HS-27A (cell line): ENCODE data around the gene KRTAP10-7.
"Not testable (repeated sequence)": the region's sequence is repeated elsewhere in the genome, so short reads cannot be mapped to it uniquely, and the experiment has no call there.

Source experiments
- DNase-seq: peaks from one replicate; pipeline ENCODE4 v3.0.0-alpha.2; 2012; ENCODE audit warnings: low read depth, missing footprints

Gene KRTAP10-7, protein sequence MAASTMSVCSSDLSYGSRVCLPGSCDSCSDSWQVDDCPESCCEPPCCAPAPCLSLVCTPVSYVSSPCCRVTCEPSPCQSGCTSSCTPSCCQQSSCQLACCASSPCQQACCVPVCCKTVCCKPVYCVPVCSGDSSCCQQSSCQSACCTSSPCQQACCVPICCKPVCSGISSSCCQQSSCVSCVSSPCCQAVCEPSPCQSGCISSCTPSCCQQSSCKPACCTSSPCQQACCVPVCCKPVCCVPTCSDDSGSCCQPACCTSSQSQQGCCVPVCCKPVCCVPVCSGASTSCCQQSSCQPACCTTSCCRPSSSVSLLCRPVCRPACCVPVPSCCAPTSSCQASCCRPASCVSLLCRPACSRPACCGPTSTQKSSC

DNA sequence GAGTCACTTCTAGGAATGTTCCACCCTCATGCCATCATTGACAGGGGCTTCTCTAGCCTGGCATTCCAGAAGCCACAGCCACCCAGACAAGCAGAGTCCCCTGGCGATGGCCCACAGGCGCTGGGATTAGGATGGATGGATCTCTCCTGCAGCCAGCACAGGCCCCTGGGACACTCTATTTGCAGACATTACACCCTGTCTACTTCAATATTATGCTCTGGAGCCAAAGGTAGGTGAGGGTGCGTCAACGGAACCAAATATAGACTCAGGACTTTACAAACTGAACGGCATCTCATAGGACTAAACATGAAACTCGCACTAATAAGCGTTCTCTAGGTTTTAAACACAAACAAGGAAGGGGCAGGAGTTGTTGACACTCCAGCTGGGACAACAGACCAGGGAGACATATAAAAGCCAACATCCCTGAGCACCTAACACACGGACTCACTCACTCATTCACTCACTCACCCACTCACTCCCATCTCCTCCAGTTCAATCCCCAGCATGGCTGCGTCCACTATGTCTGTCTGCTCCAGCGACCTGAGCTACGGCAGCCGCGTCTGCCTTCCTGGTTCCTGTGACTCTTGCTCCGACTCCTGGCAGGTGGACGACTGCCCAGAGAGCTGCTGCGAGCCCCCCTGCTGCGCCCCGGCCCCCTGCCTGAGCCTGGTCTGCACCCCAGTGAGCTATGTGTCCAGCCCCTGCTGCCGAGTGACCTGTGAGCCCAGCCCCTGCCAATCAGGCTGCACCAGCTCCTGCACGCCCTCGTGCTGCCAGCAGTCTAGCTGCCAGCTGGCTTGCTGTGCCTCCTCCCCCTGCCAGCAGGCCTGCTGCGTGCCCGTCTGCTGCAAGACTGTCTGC lies at the start of gene KRTAP10-7:
TSS of gene KRTAP10-7 (plus strand) at position 480 of the 861 bp plus-strand sequence. CDS start at position 505, 25 bp downstream.
- DNase-seq, result not testable (repeated sequence)

DNA sequence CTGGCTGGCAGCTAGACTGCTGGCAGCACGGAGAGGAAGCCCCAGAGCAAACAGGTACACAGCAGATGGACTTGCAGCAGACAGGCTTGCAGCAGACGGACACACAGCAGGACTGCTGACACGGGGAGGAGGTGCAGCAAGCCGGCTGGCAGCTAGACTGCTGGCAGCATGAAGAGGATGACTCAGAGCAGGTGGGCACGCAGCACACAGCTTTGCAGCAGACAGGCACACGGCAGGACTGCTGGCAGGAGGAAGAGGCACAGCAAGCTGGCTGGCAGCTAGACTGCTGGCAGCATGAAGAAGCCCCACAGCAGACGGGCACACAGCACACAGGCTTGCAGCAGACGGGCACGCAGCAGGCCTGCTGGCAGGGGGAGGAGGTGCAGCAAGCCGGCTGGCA lies 49.6 kb upstream of the KRTAP10-7 start:
- no peak for DNase-seq

DNA sequence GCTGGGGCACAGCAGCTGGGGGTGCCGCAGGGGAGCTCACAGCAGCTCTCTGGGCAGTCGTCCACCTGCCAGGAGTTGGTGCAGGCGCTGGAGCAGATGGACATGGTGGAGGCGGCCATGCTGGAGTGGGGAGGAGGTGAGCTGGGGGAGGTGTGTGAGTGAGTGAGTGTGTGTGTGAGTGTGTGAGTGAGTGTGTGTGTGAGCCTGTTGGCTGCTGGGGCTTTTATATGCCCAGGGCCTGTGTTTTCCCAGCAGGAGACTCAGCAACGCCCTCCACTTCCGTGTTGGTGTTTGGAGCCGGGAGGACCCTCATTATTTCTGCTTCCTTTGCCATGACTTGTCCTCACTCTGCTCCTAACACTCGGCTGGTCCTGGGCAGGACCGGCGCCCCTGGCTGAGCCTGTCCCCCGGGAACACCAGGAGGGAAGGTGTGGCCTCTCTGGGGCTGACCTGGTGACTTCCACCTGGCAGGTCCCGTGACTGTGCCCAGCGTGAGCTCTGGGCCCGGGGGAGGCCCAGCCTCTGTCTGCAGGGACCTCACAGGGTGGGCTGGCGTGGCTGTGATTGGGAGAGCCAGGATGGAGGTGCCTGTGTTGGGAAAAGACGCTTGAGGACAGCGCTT lies 48.9 kb upstream of the KRTAP10-7 start, which contains the start of gene KRTAP10-2:
TSS of gene KRTAP10-2 (minus strand) at position 166 of the 622 bp plus-strand sequence. CDS start at position 119, 47 bp downstream.
- DNase-seq, result no peak

DNA sequence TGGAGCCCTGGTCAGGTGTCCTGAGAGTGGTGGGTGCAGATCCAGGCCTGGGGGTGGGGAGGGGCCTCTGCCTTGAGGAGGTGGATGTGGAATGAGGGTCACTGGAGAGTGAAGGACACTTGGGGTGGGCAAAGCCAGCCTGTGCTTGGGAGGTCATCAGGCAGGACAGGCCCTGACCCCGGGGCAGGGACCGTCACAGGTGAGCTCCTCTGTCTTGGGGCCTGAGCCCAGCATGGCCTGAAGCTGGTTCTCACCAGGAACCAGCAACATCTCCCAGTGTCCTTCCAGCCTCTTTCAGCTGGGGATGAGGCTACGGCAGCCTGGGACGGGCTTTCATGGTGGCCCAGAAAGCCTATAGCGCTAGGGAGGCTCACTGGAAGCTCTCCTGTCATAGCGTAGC lies 48.3 kb upstream of the KRTAP10-7 start:
- DNase-seq, result no peak

DNA sequence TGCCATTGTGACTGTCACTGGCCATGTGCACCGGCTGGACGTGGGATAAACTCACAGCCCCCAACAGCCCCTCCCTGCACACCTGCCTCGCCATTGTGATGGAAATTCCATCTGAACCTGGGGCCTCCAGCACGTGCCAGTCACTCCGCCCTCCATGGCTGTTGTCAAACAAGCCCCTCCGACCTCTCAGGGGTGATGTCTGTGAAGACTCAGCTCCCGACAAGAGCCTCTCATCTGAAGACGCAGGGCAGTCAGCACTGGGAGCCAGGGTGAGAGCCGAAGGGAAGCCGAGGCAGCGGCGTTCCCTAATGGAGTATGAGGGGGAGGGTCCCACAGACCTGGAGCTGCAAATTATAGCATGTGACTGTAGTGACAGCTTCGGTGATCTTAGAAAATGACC lies 47.7 kb upstream of the KRTAP10-7 start:
- DNase-seq, result no peak

DNA sequence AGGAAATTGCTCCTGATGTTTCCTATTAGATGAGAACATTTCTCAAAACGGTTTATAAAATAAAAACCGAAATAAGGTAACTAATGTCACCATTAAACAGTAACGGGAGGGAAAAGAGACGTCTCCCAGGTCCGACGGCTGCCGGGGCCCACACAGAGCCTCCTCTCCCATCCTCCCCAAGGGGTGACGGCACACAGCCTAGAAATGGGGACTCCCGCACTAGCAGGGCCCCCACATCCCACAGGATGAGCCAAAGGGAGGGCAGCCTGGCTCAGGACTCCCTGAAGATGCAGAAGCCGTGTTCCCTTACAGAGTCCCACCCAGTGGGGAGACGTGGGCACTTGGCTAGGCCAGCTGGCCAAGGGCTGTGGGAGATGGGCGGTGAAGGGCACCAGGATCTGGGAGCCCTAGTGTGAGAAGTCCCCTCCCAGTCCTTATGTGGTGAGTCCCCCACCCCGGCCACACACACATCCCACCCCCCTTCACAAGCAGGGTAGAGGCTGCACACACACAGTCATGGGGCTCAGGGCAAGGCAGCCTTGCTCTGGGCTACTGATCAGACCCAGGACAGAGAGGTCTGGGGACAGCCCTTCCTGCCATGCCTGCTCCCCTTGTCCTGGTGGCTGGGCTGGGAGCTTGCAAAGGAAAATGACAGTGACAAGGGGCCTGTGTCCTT lies 45.1 kb upstream of the KRTAP10-7 start:
- DNase-seq, result no peak

DNA sequence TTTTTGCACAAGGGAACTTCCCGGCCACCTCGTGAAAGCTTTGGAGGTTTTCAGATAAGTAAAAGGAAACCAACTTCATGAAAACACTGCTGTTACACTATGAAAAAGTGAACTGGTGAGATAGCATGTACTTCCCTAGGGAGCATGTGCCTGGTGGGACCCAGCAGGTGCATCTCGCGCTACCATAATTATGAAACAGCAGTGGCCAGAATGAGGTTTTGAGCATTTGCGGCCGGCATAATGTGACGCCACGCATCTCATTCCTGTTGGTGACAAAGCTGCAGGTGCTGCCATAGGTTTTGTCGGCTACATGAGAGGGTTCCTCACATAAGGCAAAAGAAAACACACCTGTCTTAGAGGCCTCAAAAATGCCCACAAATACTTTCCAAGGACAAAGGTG lies 43.5 kb upstream of the KRTAP10-7 start:
- no peak for DNase-seq

DNA sequence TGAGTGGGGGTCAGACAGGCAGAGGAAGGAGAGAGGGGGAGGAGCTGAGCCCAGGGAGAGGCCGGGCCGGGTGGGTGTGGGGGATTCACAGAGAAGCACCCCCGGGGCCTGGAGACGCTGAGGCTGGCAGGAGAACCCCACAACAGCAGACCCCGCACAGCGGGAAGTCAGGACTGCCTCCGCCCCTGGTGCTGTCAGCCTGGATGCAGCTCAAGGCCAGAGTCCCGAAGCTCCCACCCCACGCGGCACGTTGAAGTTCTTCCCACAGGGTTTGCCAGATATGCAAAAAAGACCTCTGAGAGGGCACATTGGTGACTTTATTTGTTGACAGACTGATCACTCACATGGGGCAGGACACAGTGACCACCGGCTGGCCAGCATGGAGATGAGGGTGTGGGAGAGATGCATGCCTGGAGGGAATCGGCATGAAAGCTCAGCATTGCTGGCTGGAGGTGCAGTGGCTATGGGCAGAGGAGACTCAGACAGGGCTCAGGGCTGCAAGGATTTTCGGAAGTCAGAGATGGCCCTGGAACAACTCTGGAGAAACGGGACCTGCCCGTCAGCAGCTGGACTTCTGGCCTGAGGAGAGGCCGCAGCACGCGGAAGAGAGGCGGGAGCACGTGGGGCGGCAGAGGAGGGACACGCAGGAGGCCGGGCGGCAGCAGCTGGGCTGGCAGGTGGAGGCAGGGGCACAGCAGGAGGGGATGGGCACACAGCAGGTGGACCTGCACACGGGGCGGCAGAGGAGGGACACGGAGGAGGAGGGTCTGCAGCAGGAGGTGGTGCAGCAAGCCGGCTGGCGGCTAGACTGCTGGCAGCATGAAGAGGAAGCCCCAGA lies 42.7 kb upstream of the KRTAP10-7 start:
- no peak for DNase-seq

DNA sequence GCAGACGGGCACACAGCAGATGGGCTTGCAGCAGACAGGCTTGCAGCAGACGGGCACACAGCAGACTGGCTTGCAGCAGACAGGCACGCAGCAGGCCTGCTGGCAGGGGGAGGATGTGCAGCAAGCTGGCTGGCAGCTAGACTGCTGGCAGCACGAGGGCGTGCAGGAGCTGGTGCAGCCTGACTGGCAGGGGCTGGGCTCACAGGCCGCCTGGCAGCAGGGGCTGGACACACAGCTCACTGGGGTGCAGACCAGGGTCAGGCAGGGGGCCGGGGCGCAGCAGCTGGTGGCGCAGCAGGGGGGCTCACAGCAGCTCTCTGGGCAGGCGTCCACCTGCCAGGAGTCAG lies 42.1 kb upstream of the KRTAP10-7 start:
- DNase-seq, result not testable (repeated sequence)

DNA sequence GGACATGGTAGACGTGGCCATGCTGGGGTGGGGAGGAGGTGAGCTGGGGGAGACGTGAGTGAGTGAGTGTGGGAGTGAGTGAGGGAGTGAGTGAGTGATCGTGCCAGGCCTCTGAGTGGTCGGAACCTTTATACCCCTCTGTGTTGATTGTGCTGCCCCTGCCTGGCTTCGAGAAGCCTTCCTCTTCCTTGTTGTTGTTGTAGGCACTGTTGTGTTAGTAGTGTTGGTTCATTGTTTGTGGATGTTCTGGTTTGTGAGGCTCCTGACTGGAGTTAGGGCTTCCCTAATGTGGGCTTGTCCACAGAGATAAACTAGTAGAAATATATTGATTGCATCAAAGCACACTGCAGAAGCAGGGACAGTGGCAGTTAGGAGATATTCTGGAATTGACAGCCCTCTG lies 41.7 kb upstream of the KRTAP10-7 start, which contains the start of gene KRTAP10-3:
TSS of gene KRTAP10-3 (minus strand) at position 101 of the 400 bp plus-strand sequence. CDS start at position 21, 80 bp downstream.
- no peak for DNase-seq

DNA sequence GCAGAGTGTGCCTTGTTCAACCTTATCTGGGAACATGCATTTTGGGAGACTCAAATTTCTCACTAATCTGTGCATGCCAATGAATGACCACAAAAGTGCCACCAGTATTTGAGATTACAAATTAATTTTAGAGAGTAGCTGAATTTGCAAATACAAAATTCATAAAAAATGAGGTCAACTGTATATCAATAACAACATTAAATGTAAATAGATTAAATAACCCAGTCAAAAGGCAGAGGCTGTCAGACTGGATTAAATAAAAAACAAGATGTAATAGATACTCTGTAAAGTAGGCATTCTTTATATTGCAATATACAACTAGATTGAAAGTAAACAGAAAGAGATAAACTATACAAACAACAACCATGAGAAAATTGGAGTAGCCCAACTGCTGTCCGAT lies 36.3 kb upstream of the KRTAP10-7 start:
- DNase-seq, result no peak

DNA sequence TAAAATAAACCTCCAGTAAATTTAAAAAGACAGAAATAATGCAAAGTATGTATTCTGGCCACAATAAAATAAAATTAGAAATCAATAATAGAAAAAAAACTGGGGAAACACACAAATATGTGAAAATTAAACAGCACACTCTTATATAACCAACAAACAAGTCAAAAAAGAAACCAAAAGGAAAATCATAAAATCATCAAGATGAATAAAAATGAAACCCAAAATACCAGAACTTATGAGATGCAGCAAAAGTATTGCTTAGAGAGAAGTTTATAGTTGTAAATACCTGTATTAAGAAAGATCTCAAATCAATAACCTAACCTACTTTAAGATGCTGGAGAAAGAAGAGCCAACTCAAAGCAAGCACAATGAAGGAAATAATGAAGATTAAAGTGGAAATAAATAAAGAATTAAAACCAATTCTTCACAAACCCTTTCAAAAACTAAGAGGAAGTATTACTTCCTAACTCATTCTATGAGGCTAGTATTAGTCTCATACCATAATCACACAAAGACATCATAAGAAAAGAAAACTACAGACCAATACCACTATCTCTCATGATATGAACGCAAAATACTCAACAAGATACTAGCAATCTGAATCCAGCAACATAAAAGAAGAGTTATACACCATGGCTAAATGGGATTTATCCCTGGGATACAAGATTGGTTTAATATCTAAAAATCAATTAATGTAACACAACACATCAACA lies 35.4 kb upstream of the KRTAP10-7 start:
- no peak for DNase-seq

DNA sequence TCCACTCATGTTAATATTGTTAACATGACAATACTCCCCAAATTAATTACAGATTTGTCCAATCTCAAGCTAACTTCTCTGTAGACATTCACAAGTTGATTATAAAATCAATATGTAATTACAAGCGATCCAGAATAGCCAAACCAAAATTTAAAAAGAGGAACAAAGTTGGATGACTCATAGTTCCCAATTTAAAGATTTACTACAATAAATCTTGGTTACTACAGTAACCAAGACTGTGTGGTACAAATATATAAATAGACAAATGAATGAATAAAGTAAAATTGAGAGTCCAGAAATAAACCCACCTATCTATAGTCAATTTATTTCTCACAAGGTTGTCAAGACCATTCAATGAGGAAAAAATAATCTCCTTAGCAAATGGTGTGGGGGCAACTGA lies 34.0 kb upstream of the KRTAP10-7 start:
- no peak for DNase-seq

DNA sequence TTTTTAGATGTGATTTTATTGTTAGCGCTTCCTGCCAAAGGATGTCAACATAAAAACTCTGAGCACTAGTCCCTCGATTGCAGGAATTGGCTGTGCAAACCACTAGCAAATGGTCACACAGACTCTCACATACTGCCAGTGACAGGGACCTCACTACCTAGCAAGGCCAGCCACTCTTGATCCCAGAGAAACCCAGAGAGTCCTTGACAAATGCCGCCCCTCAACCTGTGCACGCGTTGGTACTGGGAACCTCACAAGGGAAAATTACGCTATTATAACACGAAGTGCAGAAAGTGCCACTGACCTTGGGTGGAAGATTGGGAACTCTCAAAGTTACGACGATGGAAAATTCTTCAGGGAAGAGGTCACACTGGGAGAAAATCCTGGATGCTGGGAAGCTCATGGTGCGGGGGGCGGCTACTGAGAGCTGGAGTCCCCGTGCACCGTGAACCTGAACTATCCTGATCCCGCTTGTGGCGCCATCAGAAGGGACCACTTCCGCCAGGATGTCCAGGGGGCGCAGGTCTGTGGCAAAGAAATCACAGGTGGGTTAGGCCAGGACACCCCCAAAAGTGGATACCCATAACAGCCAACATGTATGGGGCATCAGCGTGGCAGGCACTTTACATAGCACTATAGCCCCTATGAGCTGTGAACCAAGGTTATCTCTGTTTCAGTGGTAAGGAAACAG lies 32.8 kb upstream of the KRTAP10-7 start:
- DNase-seq, result no peak

DNA sequence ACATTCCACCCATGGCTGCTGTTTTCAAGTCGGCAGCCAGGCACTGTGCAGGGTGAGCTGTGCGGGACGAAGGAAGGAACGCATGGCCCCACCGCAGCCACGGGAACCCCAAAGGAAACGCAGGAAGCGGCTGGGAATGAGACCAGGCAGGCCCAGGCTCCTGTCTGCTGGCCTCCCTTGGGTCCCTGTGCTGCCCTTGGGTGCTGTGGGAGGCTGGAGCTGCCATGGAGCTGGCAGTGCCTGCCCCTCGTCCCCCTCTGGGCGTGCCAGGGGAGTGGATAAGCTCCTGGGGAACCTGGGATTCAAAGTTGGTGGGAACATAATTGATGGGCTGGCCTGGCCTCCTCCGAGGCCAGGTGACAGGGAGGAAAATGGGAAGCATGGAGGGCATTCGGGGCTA lies 32.1 kb upstream of the KRTAP10-7 start:
- no peak for DNase-seq

DNA sequence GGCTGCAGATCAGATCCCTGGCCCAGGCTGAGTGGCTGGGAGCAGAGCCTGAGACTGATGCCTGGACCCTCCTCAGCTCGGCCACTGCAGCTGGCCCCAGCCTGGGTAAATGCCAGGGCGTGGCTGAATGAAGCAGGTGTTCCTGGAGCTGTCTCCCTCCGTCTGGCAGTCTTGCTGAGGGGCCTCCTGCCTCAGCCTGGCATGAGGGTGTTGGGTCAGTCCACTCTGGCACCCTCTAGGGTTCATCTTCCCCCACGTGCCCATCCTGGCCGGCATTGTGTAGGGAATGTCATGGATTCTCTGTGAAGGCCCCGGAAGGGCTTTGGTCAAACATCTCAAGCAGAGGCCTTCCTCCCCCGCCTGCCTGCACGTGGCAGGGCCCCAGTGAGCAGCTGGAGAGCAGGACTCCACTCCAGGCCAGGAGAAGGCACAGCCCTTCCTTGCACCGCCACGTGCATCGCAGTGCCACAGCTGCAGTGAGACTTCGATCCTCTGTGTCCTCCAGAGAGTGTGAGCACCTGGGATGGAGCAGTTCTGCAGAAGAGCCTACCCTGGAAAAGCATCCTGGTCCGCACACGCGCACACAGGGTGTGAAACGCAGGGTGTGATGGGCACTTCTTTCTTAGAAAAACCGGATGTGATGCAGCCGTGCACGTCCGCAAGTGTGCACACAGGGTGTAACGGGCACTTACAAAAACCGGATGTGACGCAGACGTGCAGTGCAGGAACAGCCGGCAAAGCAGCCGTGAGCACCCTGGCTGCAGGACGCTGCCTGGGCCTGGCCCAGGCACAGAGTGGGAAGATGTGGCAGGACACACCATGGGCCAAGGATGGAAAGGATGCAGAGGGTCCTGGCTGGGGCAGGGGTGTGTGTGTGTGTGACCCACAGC lies 31.5 kb upstream of the KRTAP10-7 start:
- DNase-seq, result no peak

DNA sequence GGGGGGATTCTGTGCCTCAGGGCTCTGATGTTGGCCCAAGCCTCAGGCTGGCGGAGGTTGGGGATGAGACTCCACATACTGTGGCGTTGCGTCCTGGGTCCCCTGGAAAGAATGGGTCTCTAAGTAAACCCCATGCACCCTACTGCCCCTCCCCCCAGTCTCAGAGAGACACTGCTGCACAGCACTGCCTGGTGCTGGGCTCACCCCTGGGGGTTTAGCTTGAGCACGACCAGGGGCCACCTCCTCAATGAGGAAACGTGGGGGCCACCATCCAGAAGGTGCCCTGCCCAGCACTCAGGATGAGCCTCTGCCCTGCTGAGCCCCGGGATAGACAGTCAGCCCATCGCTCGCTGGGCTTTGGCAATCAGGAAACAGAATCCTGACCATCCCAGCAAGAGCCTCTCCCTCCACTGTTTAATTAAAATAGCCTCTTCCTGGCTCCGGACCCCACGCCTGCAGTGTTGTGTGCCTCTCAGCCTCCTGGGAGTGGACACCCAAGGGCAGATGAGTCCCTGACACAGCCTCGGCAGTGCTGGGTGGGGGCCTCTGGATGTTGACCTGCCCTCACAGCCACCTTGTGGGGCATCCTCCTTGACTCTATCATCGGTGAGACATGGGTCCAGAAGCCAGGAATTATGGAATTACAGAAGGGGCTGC lies 30.4 kb upstream of the KRTAP10-7 start:
- no peak for DNase-seq

DNA sequence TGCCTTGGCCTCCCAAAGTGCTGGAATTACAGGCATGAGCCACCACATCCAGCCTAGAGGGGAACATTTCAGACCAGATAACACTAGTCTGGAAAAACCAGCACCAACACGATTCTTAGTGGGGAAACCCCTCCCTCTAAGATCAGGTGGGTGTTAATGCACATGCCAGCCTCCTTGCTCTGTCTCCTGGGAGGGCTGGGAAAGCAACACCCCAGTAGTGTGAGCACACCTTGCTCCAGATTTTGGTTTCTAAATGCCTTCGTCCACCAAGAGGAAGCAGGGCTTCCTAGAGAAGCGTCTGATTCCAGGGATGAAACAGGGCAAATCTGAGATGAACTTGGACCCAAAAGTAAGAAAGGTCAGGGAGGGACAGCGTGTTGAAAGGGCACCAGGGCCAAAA lies 29.1 kb upstream of the KRTAP10-7 start:
- no peak for DNase-seq
